Neural progenitor cell (in vitro differentiated cells): ENCODE data around the gene ZBTB7B. TPM values are rescaled to one million over a fixed set of nuclear protein-coding genes. Genes with fewer than 3 reads are reported as not detected.

Source experiments
- DNase-seq: peaks from one replicate; pipeline ENCODE4 v3.0.0-alpha.2; 2016; ENCODE audit warnings: low spot score
- H2AFZ ChIP-seq: fragments of 200-600 bp; sonication (generic); replicated peaks from 2 replicates; pipeline ENCODE4 v1.6.1; 2016; ENCODE audit warnings: antibody characterized with exemption
- H3F3A ChIP-seq: fragments of 200-600 bp; sonication (generic); 2 replicates; pipeline ENCODE4 v1.6.1; 2016; ENCODE audit warnings: antibody characterized with exemption, low read depth
- H3K27ac ChIP-seq: fragments of 200-600 bp; sonication (generic); 2 replicates; pipeline ENCODE4 v1.5.1; 2016; ENCODE audit warnings: mild to moderate bottlenecking
- H3K27me3 ChIP-seq: fragments of 200-600 bp; sonication (generic); 2 replicates; pipeline ENCODE4 v1.6.1; 2016; ENCODE audit warnings: mild to moderate bottlenecking, moderate library complexity
- H3K36me3 ChIP-seq: fragments of 200-600 bp; sonication (generic); 2 replicates; pipeline ENCODE4 v1.5.1; 2016
- H3K4me1 ChIP-seq: fragments of 200-600 bp; sonication (generic); 2 replicates; pipeline ENCODE4 v1.6.1; 2016; ENCODE audit warnings: mixed run types
- H3K4me2 ChIP-seq: fragments of 200-600 bp; sonication (generic); 2 replicates; pipeline ENCODE4 v1.6.1; 2016
- H3K4me3 ChIP-seq: fragments of 200-600 bp; sonication (generic); 2 replicates; pipeline ENCODE4 v1.5.1; 2016
- H3K79me2 ChIP-seq: fragments of 200-600 bp; sonication (generic); 2 replicates; pipeline ENCODE4 v1.6.1; 2016; ENCODE audit warnings: low read depth
- H3K9ac ChIP-seq: fragments of 200-600 bp; sonication (generic); 2 replicates; pipeline ENCODE4 v1.6.1; 2016
- H3K9me3 ChIP-seq: fragments of 200-600 bp; sonication (generic); 2 replicates; pipeline ENCODE4 v1.5.1; 2016; ENCODE audit warnings: low read depth
- H4K20me1 ChIP-seq: fragments of 200-600 bp; sonication (generic); 2 replicates; pipeline ENCODE4 v1.6.1; 2016; ENCODE audit warnings: low read depth
- H3K27ac Mint-ChIP-seq: 3 replicates; pipeline ENCODE4 v1.8.0; 2021; ENCODE audit warnings: mixed read lengths
- H3K27me3 Mint-ChIP-seq: 2 replicates; pipeline ENCODE4 v1.8.0; 2022; ENCODE audit warnings: low read depth, mild to moderate bottlenecking, inconsistent platforms, moderate library complexity, mixed read lengths; ENCODE audit not compliant: insufficient read depth
- H3K36me3 Mint-ChIP-seq: 3 replicates; pipeline ENCODE4 v1.8.0; 2021; ENCODE audit warnings: mixed read lengths
- H3K4me1 Mint-ChIP-seq: 3 replicates; pipeline ENCODE4 v1.8.0; 2021; ENCODE audit warnings: mixed read lengths
- H3K4me3 Mint-ChIP-seq: 3 replicates; pipeline ENCODE4 v1.8.0; 2021; ENCODE audit warnings: mild to moderate bottlenecking, moderate library complexity, mixed read lengths
- H3K9me3 Mint-ChIP-seq: 3 replicates; pipeline ENCODE4 v1.8.0; 2020; ENCODE audit warnings: mixed read lengths
- CTCF ChIP-seq: fragments of 200-600 bp; sonication (generic); IDR thresholded peaks from 2 replicates; pipeline ENCODE4 v1.5.1; 2017; ENCODE audit warnings: antibody characterized with exemption, mild to moderate bottlenecking
- EZH2 ChIP-seq: fragments of 200-600 bp; sonication (generic); IDR thresholded peaks from 2 replicates; pipeline ENCODE4 v1.6.1; 2017; ENCODE audit warnings: antibody characterized with exemption, mild to moderate bottlenecking, moderate library complexity
- EZH2phosphoT487 ChIP-seq: fragments of 200-600 bp; sonication (generic); IDR thresholded peaks from 2 replicates; pipeline ENCODE4 v1.6.1; 2017; ENCODE audit warnings: antibody characterized with exemption
- total RNA-seq: library from RNA; depleted of rRNA; stranded (reverse); fragments of >200 nt; gene quantifications from 2 replicates; pipeline ENCODE4 v1.2.3, GENCODE V29; 2015; ENCODE audit warnings: low replicate concordance

The ZBTB7B gene
- total RNA-seq, 1 donor from 2014 or later = 4.7 TPM

GRCh38 chr1:155043793-155044192, 41.2 kb downstream of the ZBTB7B start:
- no peaks in the 10 kb centered on the region for H3K9me3 Mint-ChIP-seq
- peaks cover 35% of the 10 kb centered on the region for H3K4me1 Mint-ChIP-seq
- no peak overlapping the region for H3K27ac Mint-ChIP-seq

GRCh38 chr1:155044365-155044764, 41.8 kb downstream of the ZBTB7B start:
- Mint-ChIP-seq H3K4me1 (peaks cover 40% of the 10 kb centered on the region), H3K4me3 (peak overlapping the region; percentile 56), H3K9me3 (no peaks in the 10 kb centered on the region), H3K27ac (peak overlapping the region; percentile 92), H3K36me3 (no peaks in the 10 kb centered on the region), H3K27me3 (peaks cover 7% of the 10 kb centered on the region)
- no peaks in the 10 kb centered on the region for H3K27me3 ChIP-seq
- no peak overlapping the region for H3K9ac ChIP-seq
- H3K27ac ChIP-seq = no peak overlapping the region
- no peaks in the 10 kb centered on the region for H3K9me3 ChIP-seq
- peaks cover 2% of the 10 kb centered on the region for H3F3A ChIP-seq
- H3K4me1 ChIP-seq = peaks cover 3% of the 10 kb centered on the region
- H2AFZ ChIP-seq = no peak overlapping the region
- H3K36me3 ChIP-seq = no peaks in the 10 kb centered on the region
- H3K4me3 ChIP-seq = no peak overlapping the region
- no peaks in the 10 kb centered on the region for H3K79me2 ChIP-seq
- no peak for DNase-seq
- H3K4me2 ChIP-seq = peak overlapping the region; percentile 25
- no peaks in the 10 kb centered on the region for H4K20me1 ChIP-seq
- no peak for TF ChIP-seq CTCF
- TF ChIP-seq EZH2phosphoT487 = no peak
- TF ChIP-seq EZH2 = no peak

More at GRCh38 chr1:155043793-155044192, 41.2 kb downstream of the ZBTB7B start:
- Histone ChIP-seq H3K27ac (no peak overlapping the region), H3K36me3 (no peaks in the 10 kb centered on the region), H3K4me1 (peaks cover 3% of the 10 kb centered on the region), H3F3A (peaks cover 2% of the 10 kb centered on the region), H3K27me3 (no peaks in the 10 kb centered on the region), H3K4me2 (no peak overlapping the region), H4K20me1 (no peaks in the 10 kb centered on the region), H3K4me3 (no peak overlapping the region), H3K9ac (no peak overlapping the region), H3K9me3 (no peaks in the 10 kb centered on the region), H2AFZ (no peak overlapping the region), H3K79me2 (no peaks in the 10 kb centered on the region)
- Mint-ChIP-seq H3K27me3 (peaks cover 7% of the 10 kb centered on the region), H3K36me3 (no peaks in the 10 kb centered on the region), H3K4me3 (no peak overlapping the region)
- TF ChIP-seq EZH2phosphoT487 = no peak
- TF ChIP-seq CTCF = no peak
- TF ChIP-seq EZH2 = no peak
- no peak for DNase-seq

GRCh38 chr1:155044812-155045657, 42.4 kb downstream of the ZBTB7B start:
- H3K27ac ChIP-seq = no peak overlapping the region
- Mint-ChIP-seq H3K36me3 (no peaks in the 10 kb centered on the region), H3K27me3 (peaks cover 7% of the 10 kb centered on the region), H3K4me1 (peaks cover 46% of the 10 kb centered on the region), H3K9me3 (no peaks in the 10 kb centered on the region), H3K27ac (peak overlapping the region; percentile 92), H3K4me3 (peak overlapping the region; percentile 56)
- no peak overlapping the region for H2AFZ ChIP-seq
- no peak for TF ChIP-seq EZH2phosphoT487
- TF ChIP-seq CTCF = peak; percentile 76
- no peaks in the 10 kb centered on the region for H3K9me3 ChIP-seq
- H3K9ac ChIP-seq = no peak overlapping the region
- no peaks in the 10 kb centered on the region for H3K36me3 ChIP-seq
- H3F3A ChIP-seq = peaks cover 8% of the 10 kb centered on the region
- no peak overlapping the region for H3K4me3 ChIP-seq
- H3K79me2 ChIP-seq = no peaks in the 10 kb centered on the region
- peaks cover 6% of the 10 kb centered on the region for H3K4me1 ChIP-seq
- DNase-seq = peak; percentile 89
- no peaks in the 10 kb centered on the region for H4K20me1 ChIP-seq
- peak overlapping the region; percentile 25 for H3K4me2 ChIP-seq
- H3K27me3 ChIP-seq = no peaks in the 10 kb centered on the region
